Choroid plexus epithelial cell (primary cell): ENCODE measurements around the gene RPIA.

Source experiments
- DNase-seq: peaks from one replicate; pipeline ENCODE4 v3.0.0-alpha.2; 2010; ENCODE audit warnings: low read depth
- H3K4me3 ChIP-seq: 2 replicates; pipeline ENCODE4 v1.5.1; 2011; ENCODE audit warnings: low read depth, mild to moderate bottlenecking, control low read depth, low read length, moderate library complexity
- TF ChIP-seq, protein P1 (sequence below): conservative IDR thresholded peaks from 2 replicates; pipeline ENCODE4 v1.5.1; 2011; ENCODE audit warnings: low read depth, mild to moderate bottlenecking, control low read depth, inconsistent platforms, low read length, moderate library complexity

RPIA gene

DNA sequence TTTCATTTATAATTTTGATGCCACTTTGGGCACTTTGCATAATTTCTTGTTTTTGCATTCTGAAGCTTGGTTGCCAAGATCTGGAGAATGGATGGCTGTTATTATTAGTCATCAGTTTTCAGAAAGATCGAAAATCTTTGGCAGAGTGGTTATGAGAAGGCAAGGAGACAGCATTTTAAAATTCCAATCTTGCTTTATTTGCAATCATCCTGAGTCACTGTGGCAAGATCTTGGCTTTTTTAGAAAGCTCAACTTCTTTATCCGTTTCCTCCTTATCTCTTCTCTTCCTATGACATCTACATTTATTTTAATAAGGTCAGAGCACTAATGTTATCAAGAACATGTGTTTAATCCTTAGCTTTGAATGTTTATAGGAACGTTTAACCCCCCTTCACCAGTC, 33.1 kb upstream of the RPIA start:
- H3K4me3 ChIP-seq = no peak overlapping the region
- DNase-seq = peak; percentile 75
- TF ChIP-seq, protein P1, sequence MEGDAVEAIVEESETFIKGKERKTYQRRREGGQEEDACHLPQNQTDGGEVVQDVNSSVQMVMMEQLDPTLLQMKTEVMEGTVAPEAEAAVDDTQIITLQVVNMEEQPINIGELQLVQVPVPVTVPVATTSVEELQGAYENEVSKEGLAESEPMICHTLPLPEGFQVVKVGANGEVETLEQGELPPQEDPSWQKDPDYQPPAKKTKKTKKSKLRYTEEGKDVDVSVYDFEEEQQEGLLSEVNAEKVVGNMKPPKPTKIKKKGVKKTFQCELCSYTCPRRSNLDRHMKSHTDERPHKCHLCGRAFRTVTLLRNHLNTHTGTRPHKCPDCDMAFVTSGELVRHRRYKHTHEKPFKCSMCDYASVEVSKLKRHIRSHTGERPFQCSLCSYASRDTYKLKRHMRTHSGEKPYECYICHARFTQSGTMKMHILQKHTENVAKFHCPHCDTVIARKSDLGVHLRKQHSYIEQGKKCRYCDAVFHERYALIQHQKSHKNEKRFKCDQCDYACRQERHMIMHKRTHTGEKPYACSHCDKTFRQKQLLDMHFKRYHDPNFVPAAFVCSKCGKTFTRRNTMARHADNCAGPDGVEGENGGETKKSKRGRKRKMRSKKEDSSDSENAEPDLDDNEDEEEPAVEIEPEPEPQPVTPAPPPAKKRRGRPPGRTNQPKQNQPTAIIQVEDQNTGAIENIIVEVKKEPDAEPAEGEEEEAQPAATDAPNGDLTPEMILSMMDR = no peak

DNA sequence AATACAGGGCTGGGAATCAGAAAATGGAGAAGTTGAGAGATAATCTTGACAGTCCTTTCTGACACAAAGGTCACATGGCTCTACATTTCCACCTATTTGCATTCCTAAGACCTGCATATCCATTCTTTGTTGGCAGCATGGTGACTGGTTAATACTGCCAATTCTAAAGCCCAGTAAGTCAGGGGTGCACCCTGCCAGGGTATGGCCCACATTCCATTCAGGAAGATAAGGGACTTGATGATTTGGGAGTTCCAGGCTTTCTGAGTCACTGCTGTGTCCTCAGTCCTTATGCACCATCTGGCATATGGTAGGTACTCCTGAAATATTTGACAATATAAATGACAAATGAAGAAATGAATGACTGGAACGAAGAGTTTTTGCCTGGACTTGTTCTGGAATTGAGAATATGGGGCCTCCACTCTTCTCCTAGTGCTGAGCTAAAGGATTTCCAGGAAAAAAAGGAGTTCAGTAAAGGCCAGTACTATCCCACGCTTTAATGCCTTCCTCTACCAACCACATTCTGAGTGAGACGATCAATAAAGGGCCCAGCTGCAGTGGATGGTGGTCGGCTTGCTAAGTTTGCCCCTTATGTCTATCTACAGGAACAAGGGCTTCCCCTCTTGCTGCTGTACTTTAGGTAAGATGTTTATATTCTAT, 32.5 kb upstream of the RPIA start:
- peak; percentile 21 for DNase-seq
- TF ChIP-seq, protein P1 = no peak

DNA sequence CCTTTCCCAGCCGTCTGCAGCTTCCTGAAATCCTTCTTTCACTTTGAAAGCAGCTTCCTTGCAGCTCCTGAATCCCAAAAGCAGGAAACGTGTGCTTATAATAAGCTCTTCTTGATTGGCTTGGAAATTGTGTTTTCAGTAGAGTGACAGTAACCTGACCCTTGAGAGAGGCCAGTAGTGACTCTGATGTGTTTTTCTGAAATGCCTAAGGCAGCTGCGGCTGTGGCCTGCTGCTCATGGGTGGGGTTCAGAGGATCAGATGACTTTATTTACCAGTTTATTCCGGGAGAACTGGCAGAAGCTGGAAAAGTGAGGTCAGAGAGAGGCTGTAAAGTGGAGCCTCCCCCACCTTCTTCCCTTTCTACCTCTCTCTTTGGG, 31.9 kb upstream of the RPIA start:
- peak; percentile 76 for DNase-seq
- no peak overlapping the region for H3K4me3 ChIP-seq
- TF ChIP-seq, protein P1 = no peak

More for the DNA sequence above, 32.5 kb upstream of the RPIA start:
- H3K4me3 ChIP-seq = no peak overlapping the region

DNA sequence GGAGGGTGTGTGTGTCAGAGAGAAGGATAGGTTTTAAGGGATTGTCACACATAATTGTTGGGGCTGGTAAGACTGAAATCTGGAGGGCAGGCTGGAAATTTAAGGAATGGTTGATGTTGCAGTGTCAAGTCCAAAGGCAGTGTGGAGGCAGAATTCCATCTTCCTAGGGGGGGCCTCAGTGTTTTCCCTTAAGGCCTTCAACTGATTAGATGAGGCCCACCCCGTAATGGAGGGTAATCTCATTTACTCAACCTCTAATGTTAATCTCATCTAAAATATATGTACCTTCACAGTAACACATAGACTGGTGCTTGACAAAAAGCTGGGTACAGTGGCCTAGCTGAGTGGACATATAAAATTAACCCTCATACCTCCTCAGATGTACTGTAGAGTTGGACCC, 30.9 kb upstream of the RPIA start:
- TF ChIP-seq, protein P1 = no peak
- DNase-seq = no peak
- H3K4me3 ChIP-seq = no peak overlapping the region

DNA sequence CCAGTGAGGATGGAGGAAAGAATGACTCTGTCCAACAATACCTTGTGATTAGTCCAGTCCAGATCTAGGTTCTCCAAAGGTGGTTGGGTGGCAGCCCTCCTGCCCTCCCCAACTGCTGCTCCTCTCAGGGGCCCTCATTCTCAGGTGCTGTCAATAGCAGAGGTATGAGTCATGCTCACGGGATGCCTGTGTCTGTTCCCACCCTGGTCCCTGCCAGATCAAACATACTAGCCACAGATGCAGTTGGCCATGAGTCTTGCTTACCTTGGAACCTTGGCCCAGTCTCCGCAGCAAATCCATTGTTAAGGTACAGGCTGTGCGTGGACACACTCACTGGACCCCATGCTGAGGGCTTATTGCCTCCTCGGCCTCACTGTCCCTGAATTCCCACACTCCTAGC, 24.9 kb upstream of the RPIA start:
- TF ChIP-seq, protein P1 = no peak
- no peak for DNase-seq
- H3K4me3 ChIP-seq = no peak overlapping the region

DNA sequence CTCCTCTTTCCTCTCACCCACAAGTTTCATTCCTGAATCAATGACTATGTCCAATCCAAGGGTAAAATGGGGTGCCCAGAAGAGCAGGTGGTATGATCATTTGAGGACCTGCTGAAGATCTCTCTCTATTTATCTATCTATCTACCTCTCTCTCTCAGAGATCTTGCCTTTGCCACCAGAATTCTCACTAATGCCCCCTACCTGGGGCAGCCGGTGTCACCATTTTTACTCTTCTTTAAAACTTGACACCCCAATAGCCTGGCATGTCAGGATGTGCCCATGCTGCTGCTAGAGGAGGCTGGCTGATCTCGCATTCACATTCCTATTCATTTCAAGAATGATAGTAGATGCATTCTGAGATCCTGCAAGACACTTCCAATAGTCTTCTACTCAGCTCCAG, 24.3 kb upstream of the RPIA start:
- TF ChIP-seq, protein P1 = peak; percentile 7
- H3K4me3 ChIP-seq = no peak overlapping the region
- DNase-seq = no peak

DNA sequence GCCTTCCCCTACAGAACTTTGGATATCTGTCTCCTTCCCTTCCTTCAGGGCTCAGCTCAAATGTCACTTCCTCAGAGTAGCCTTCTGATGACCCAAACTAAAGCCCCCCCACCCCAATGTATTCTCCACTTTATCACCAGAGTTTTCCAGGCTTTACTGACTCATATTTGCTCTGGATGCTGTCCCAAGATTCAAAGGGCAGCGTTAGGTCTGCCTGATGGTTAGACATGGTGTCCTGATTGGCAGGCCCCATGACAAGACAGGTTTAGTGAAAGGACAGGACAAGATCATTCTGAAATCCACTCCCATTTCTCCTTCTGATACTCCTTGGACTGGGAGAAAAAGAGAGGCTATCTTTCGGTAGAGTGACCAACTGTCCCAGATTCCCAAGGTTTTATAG, 22.6 kb upstream of the RPIA start:
- TF ChIP-seq, protein P1 = no peak
- no peak overlapping the region for H3K4me3 ChIP-seq
- DNase-seq = no peak
